ENCODE data around the gene UBXN11. TPM values are rescaled to one million over a fixed set of nuclear protein-coding genes. Genes with fewer than 3 reads are reported as not detected.
"Not testable (repeated sequence)": the region's sequence is repeated elsewhere in the genome, so short reads cannot be mapped to it uniquely, and the experiment has no call there.

The UBXN11 gene
- total RNA-seq, 1 experiment from 2014 or later: 4.0 TPM

GRCh38 chr1:26327956-26328362, 21.5 kb upstream of the UBXN11 start:
- no peaks in the 10 kb centered on the region for H3K4me1 ChIP-seq (replicated peaks)
- no peaks in the 10 kb centered on the region for H3K9me3 ChIP-seq (replicated peaks)
- no peak overlapping the region for H3K4me3 ChIP-seq
- DNase-seq (ENCODE audit: low read depth in 1 of 2, low spot score in 2 of 2): no peak
- no peak overlapping the region for H3K27ac ChIP-seq
- peaks cover 8% of the 10 kb centered on the region; the same call in 1 of the 2 replicates for H3K27me3 ChIP-seq (replicated peaks)
- H3K36me3 ChIP-seq: no peaks in the 10 kb centered on the region

- Histone ChIP-seq H3K27ac (no peak overlapping the region), H3K36me3 (0 out of 2 replicates have a peak, but pooled peaks cover 2% of the 10 kb centered on the region), H3K27me3 (replicated peaks) (peaks cover 5% of the 10 kb centered on the region; the same call in 1 of the 2 replicates), H3K4me1 (replicated peaks) (peaks cover 5% of the 10 kb centered on the region), H3K4me3 (no peak overlapping the region), H3K9me3 (replicated peaks) (no peaks in the 10 kb centered on the region)
- DNase-seq (ENCODE audit: low read depth in 1 of 2, low spot score in 2 of 2): no peak
Observed at GRCh38 chr1:26324550-26324949, 18.1 kb upstream of the UBXN11 start.

- no peaks in the 10 kb centered on the region for H3K9me3 ChIP-seq (replicated peaks)
- no peak for DNase-seq (ENCODE audit: low read depth in 1 of 2, low spot score in 2 of 2)
- peaks cover 5% of the 10 kb centered on the region for H3K4me1 ChIP-seq (replicated peaks)
- H3K27ac ChIP-seq: no peak overlapping the region
- H3K4me3 ChIP-seq: no peak overlapping the region
- H3K36me3 ChIP-seq: 0 out of 2 replicates have a peak, but pooled peaks cover 2% of the 10 kb centered on the region
- H3K27me3 ChIP-seq (replicated peaks): peaks cover 5% of the 10 kb centered on the region; the same call in 1 of the 2 replicates
Observed at GRCh38 chr1:26323382-26323781, 16.9 kb upstream of the UBXN11 start.

GRCh38 chr1:26322042-26322331, 15.6 kb upstream of the UBXN11 start:
- Histone ChIP-seq H3K27ac (no peak overlapping the region), H3K36me3 (0 out of 2 replicates have a peak, but pooled peaks cover 2% of the 10 kb centered on the region), H3K4me1 (replicated peaks) (peaks cover 5% of the 10 kb centered on the region), H3K9me3 (replicated peaks) (no peaks in the 10 kb centered on the region), H3K4me3 (no peak overlapping the region), H3K27me3 (replicated peaks) (peaks cover 5% of the 10 kb centered on the region; the same call in 1 of the 2 replicates)
- no peak for DNase-seq (ENCODE audit: low read depth in 1 of 2, low spot score in 2 of 2)

- H3K27me3 ChIP-seq (replicated peaks): peaks cover 5% of the 10 kb centered on the region; the same call in 1 of the 2 replicates
- DNase-seq (ENCODE audit: low read depth in 1 of 2, low spot score in 2 of 2): peak; percentile 80 to 89
- H3K4me1 ChIP-seq (replicated peaks): peaks cover 5% of the 10 kb centered on the region
- no peak overlapping the region for H3K4me3 ChIP-seq
- 0 out of 2 replicates have a peak, but pooled peaks cover 2% of the 10 kb centered on the region for H3K36me3 ChIP-seq
- H3K9me3 ChIP-seq (replicated peaks): no peaks in the 10 kb centered on the region
- H3K27ac ChIP-seq: no peak overlapping the region
Observed at GRCh38 chr1:26321315-26322041, 15.0 kb upstream of the UBXN11 start.

GRCh38 chr1:26320896-26321295, 14.5 kb upstream of the UBXN11 start:
- Histone ChIP-seq H3K27me3 (replicated peaks) (peaks cover 5% of the 10 kb centered on the region; the same call in 1 of the 2 replicates), H3K9me3 (replicated peaks) (no peaks in the 10 kb centered on the region), H3K4me3 (no peak overlapping the region), H3K4me1 (replicated peaks) (peaks cover 5% of the 10 kb centered on the region), H3K27ac (no peak overlapping the region), H3K36me3 (0 out of 2 replicates have a peak, but pooled peaks cover 2% of the 10 kb centered on the region)
- DNase-seq (ENCODE audit: low read depth in 1 of 2, low spot score in 2 of 2): no peak

GRCh38 chr1:26318338-26319064, 12.1 kb upstream of the UBXN11 start:
- H3K4me1 ChIP-seq (replicated peaks): peaks cover 5% of the 10 kb centered on the region
- H3K27ac ChIP-seq: no peak overlapping the region
- no peaks in the 10 kb centered on the region for H3K27me3 ChIP-seq (replicated peaks)
- H3K9me3 ChIP-seq (replicated peaks): no peaks in the 10 kb centered on the region
- no peak overlapping the region for H3K4me3 ChIP-seq
- DNase-seq (ENCODE audit: low read depth in 1 of 2, low spot score in 2 of 2): no peak
- 0 out of 2 replicates have a peak, but pooled peaks cover 2% of the 10 kb centered on the region for H3K36me3 ChIP-seq

GRCh38 chr1:26317612-26318337, 11.3 kb upstream of the UBXN11 start, which contains the start of gene CD52:
Gene CD52, plus strand, starts transcription at chr1:26317958. Its CDS starts 60 bp downstream, at chr1:26318018.
- peaks cover 5% of the 10 kb centered on the region for H3K4me1 ChIP-seq (replicated peaks)
- 0 out of 2 replicates have a peak, but pooled peaks cover 3% of the 10 kb centered on the region for H3K27me3 ChIP-seq (replicated peaks)
- H3K36me3 ChIP-seq: 0 out of 2 replicates have a peak, but pooled peaks cover 2% of the 10 kb centered on the region
- no peak for DNase-seq (ENCODE audit: low read depth in 1 of 2, low spot score in 2 of 2)
- H3K9me3 ChIP-seq (replicated peaks): no peaks in the 10 kb centered on the region
- H3K4me3 ChIP-seq: no peak within 1 kb of the TSS
- H3K27ac ChIP-seq: no peak within 1 kb of the TSS

DNA sequence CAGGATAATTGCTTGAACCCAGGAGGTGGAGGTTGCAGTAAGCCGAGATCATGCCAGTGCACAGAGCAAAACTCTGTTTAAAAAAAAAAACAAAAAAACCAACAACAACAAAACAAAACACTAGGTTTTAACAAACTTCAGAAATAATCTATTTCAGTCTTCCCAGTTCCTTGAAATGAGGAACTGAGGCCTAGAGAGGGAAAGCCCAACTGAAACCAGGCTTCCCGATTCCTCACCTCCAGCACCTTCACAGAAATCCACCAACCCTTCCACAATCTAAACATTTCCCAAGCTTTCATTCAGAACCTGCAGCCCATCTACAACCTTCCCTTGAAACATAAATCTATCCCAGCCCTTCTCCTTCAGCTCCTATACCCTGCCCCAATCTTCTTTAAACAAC, 10.7 kb upstream of the UBXN11 start:
- H3K4me3 ChIP-seq: no peak overlapping the region
- H3K9me3 ChIP-seq (replicated peaks): no peaks in the 10 kb centered on the region
- H3K27me3 ChIP-seq (replicated peaks): peaks cover 7% of the 10 kb centered on the region; the same call in 1 of the 2 replicates
- H3K27ac ChIP-seq: no peak overlapping the region
- peaks cover 5% of the 10 kb centered on the region for H3K4me1 ChIP-seq (replicated peaks)
- 0 out of 2 replicates have a peak, but pooled peaks cover 2% of the 10 kb centered on the region for H3K36me3 ChIP-seq
- no peak for DNase-seq (ENCODE audit: low read depth in 1 of 2, low spot score in 2 of 2)

- no peak overlapping the region for H3K4me3 ChIP-seq
- H3K9me3 ChIP-seq (replicated peaks): no peaks in the 10 kb centered on the region
- DNase-seq (ENCODE audit: low read depth in 1 of 2, low spot score in 2 of 2): no peak
- H3K27me3 ChIP-seq (replicated peaks): peaks cover 10% of the 10 kb centered on the region; the same call in 1 of the 2 replicates
- no peak overlapping the region for H3K27ac ChIP-seq
- no peaks in the 10 kb centered on the region for H3K36me3 ChIP-seq
- peaks cover 1% of the 10 kb centered on the region for H3K4me1 ChIP-seq (replicated peaks)
Observed at GRCh38 chr1:26315874-26316850, 9.7 kb upstream of the UBXN11 start.

- no peak for DNase-seq (ENCODE audit: low read depth in 1 of 2, low spot score in 2 of 2)
- no peak overlapping the region for H3K27ac ChIP-seq
- peaks cover 10% of the 10 kb centered on the region; the same call in 1 of the 2 replicates for H3K27me3 ChIP-seq (replicated peaks)
- no peaks in the 10 kb centered on the region for H3K36me3 ChIP-seq
- H3K4me3 ChIP-seq: no peak overlapping the region
- no peaks in the 10 kb centered on the region for H3K4me1 ChIP-seq (replicated peaks)
- no peaks in the 10 kb centered on the region for H3K9me3 ChIP-seq (replicated peaks)
Observed at GRCh38 chr1:26314501-26314900, 8.1 kb upstream of the UBXN11 start.

GRCh38 chr1:26307966-26308899, 1.8 kb upstream of the UBXN11 start:
- not testable (repeated sequence) for H3K4me1 ChIP-seq (replicated peaks)

More at GRCh38 chr1:26307966-26308899, 1.8 kb upstream of the UBXN11 start:
- H3K27me3 ChIP-seq (replicated peaks); DNase-seq (ENCODE audit: low read depth in 1 of 2, low spot score in 2 of 2); H3K4me3 ChIP-seq; H3K36me3 ChIP-seq; H3K9me3 ChIP-seq (replicated peaks); H3K27ac ChIP-seq: not testable (repeated sequence)

Data from SJSA1 (cell line).